Activated CD8-positive, alpha-beta T cell treated with anti-CD3 and anti-CD28 coated beads for 36 hours (primary cell): ENCODE measurements around the gene TXN. TPM values are rescaled to one million over a fixed set of nuclear protein-coding genes. Genes with fewer than 3 reads are reported as not detected.
"Not testable (repeated sequence)": the region's sequence is repeated elsewhere in the genome, so short reads cannot be mapped to it uniquely, and the experiment has no call there.

Experiments
- ATAC-seq: fragments of 200-7000 bp; cut with Tn5 transposase; one replicate; pipeline ENCODE4 v1.10.0; 2021; ENCODE audit warnings: mild to moderate bottlenecking, moderate library complexity
- CTCF ChIA-PET: fragments of 350-600 bp; sonication (Branson Sonifier 250); formaldehyde crosslinking; loops from one replicate; lab custom pipeline; 2021; ENCODE audit warnings: antibody characterized with exemption; lab: Charles Lee
- POLR2A ChIA-PET: fragments of 350-600 bp; sonication (Branson Sonifier 250); formaldehyde crosslinking; loops from one replicate; lab custom pipeline; 2021; ENCODE audit warnings: antibody characterized with exemption; lab: Charles Lee
- DNase-seq: peaks from one replicate; pipeline ENCODE4 v3.0.0-alpha.2; 2020
- H3K27ac Mint-ChIP-seq: one replicate; pipeline ENCODE4 v1.8.0; 2021; ENCODE audit warnings: mild to moderate bottlenecking, mixed read lengths
- H3K27me3 Mint-ChIP-seq: one replicate; pipeline ENCODE4 v1.8.0; 2021; ENCODE audit warnings: mixed read lengths
- H3K36me3 Mint-ChIP-seq: one replicate; pipeline ENCODE4 v1.8.0; 2021; ENCODE audit warnings: low read depth, mixed read lengths
- H3K4me1 Mint-ChIP-seq: one replicate; pipeline ENCODE4 v1.8.0; 2021; ENCODE audit warnings: low read depth, mixed read lengths
- H3K4me3 Mint-ChIP-seq: one replicate; pipeline ENCODE4 v1.8.0; 2021; ENCODE audit warnings: mild to moderate bottlenecking, moderate library complexity, mixed read lengths
- H3K9me3 Mint-ChIP-seq: one replicate; pipeline ENCODE4 v1.8.0; 2021; ENCODE audit warnings: mixed read lengths
- intact Hi-C: fragments of 100-400 bp; cut with micrococcal nuclease; formaldehyde crosslinking; loops from one replicate; pipeline ENCODE4 v1.10.0; 2022
- total RNA-seq, 2 experiments: library from RNA; stranded (reverse); gene quantifications; one replicate each; pipeline ENCODE4 v1.2.3, GENCODE V29; 2021
- TF ChIP-seq, protein P1 (sequence below): fragments of 200-600 bp; IDR thresholded peaks from one replicate; pipeline ENCODE4 v1.8.0; 2022; ENCODE audit warnings: antibody characterized with exemption, mild to moderate bottlenecking

TXN gene
- total RNA-seq, 2 experiments from 2014 or later, result 398 to 407 TPM

- CTCF ChIA-PET, result interaction anchor here (1.2 to 1.4 kb wide), 2 partner anchors 16 to 18 kb away, joined by 3 read pairs; no protein-coding TSS in a partner anchor
- POLR2A ChIA-PET, result no interaction called here
- H3K9me3 Mint-ChIP-seq, result no peaks in the 10 kb centered on the region
- TF ChIP-seq, protein P1, sequence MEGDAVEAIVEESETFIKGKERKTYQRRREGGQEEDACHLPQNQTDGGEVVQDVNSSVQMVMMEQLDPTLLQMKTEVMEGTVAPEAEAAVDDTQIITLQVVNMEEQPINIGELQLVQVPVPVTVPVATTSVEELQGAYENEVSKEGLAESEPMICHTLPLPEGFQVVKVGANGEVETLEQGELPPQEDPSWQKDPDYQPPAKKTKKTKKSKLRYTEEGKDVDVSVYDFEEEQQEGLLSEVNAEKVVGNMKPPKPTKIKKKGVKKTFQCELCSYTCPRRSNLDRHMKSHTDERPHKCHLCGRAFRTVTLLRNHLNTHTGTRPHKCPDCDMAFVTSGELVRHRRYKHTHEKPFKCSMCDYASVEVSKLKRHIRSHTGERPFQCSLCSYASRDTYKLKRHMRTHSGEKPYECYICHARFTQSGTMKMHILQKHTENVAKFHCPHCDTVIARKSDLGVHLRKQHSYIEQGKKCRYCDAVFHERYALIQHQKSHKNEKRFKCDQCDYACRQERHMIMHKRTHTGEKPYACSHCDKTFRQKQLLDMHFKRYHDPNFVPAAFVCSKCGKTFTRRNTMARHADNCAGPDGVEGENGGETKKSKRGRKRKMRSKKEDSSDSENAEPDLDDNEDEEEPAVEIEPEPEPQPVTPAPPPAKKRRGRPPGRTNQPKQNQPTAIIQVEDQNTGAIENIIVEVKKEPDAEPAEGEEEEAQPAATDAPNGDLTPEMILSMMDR, result no peak
- H3K36me3 Mint-ChIP-seq, result no peaks in the 10 kb centered on the region
- no peak for DNase-seq
- intact Hi-C loops, result no loop called here
- peaks cover 2% of the 10 kb centered on the region for H3K27me3 Mint-ChIP-seq
- ATAC-seq, result no peak
- no peak overlapping the region for H3K4me3 Mint-ChIP-seq
- no peak overlapping the region for H3K27ac Mint-ChIP-seq
- H3K4me1 Mint-ChIP-seq, result no peaks in the 10 kb centered on the region
Observed at GRCh38 chr9:110199643-110200042, 56.7 kb downstream of the TXN start.

GRCh38 chr9:110198357-110198756 lies 58.0 kb downstream of the TXN start:
- TF ChIP-seq, protein P1, result no peak
- H3K27me3 Mint-ChIP-seq, result no peaks in the 10 kb centered on the region
- ATAC-seq, result no peak
- H3K4me3 Mint-ChIP-seq, result no peak overlapping the region
- H3K9me3 Mint-ChIP-seq, result no peaks in the 10 kb centered on the region
- no peaks in the 10 kb centered on the region for H3K36me3 Mint-ChIP-seq
- no peaks in the 10 kb centered on the region for H3K4me1 Mint-ChIP-seq
- no peak for DNase-seq
- CTCF ChIA-PET, result interaction anchor here (1.1 to 1.4 kb wide), 2 partner anchors 15 to 20 kb away, joined by 3 to 4 read pairs; no protein-coding TSS in a partner anchor
- no peak overlapping the region for H3K27ac Mint-ChIP-seq
- intact Hi-C loops, result no loop called here
- POLR2A ChIA-PET, result no interaction called here

DNA sequence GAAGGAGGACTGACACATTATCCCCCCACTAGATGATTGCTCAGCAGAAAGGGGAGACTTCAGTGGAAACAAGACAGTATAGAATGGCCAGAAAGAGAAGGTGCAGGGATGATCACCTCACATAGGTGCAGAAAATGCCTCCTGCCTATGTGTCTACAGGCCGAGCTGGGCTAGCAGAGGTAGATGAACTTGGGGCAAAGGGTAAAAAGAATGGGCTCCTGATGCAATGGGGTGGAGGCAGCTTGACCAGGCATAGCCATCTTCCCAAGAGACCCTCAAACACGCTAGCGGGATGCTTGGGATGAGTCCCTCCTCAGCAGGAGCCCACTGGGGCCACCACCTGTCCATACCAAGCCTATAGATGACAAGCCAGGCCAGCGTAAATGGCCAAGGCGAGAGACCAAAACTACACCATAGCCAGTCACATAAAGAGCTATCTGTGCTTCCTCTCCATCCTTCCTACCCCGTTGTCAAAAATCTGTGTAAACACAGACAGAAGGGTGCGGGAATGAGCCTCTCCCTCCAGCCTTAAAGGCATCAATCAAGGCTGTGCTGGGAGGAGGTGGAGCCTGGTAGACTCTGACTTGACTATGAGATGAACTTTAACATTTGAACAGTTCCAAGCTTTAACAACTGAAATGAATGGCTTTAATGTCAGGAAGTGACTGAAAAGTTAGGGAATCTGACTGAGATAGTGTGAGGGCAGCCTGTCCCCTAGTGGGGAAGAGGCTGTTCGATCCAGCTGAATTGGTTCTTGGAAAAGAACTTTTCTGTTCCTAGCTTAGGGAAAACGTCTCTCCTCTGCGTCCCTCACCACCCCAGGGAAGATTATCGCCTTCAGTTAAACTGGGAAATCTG lies 58.7 kb downstream of the TXN start:
- no peaks in the 10 kb centered on the region for H3K9me3 Mint-ChIP-seq
- ATAC-seq (no peak), DNase-seq (no peak)
- ChIA-PET CTCF (interaction anchor here (1.1 kb wide), 1 partner anchor 14 kb away, joined by 4 read pairs; no protein-coding TSS in a partner anchor), POLR2A (no interaction called here)
- no peak overlapping the region for H3K27ac Mint-ChIP-seq
- intact Hi-C loops, result no loop called here
- no peak overlapping the region for H3K4me3 Mint-ChIP-seq
- H3K36me3 Mint-ChIP-seq, result no peaks in the 10 kb centered on the region
- TF ChIP-seq, protein P1, result no peak
- H3K27me3 Mint-ChIP-seq, result no peaks in the 10 kb centered on the region
- no peaks in the 10 kb centered on the region for H3K4me1 Mint-ChIP-seq

GRCh38 chr9:110196084-110196499 lies 60.2 kb downstream of the TXN start:
- POLR2A ChIA-PET, DNase-seq, H3K4me3 Mint-ChIP-seq, ATAC-seq, H3K36me3 Mint-ChIP-seq, intact Hi-C loops, H3K27ac Mint-ChIP-seq, H3K4me1 Mint-ChIP-seq, H3K27me3 Mint-ChIP-seq, H3K9me3 Mint-ChIP-seq: not testable (repeated sequence)
- CTCF ChIA-PET, result interaction anchor here (4.2 kb wide), 1 partner anchor 12 kb away, joined by 19 read pairs; no protein-coding TSS in a partner anchor

Other genes starting within 250 kb of the TXN start
- not detected for gene C9orf152, start 48.3 kb downstream of the TXN start, total RNA-seq
- gene TXNDC8, start 81.4 kb upstream of the TXN start, total RNA-seq, result not detected